Activated T-helper 17 cell treated with anti-CD3 and anti-CD28 coated beads, Interleukin-2, amount 50 U/mL, for 72 hours (primary cell): ENCODE measurements around the gene HBA1. TPM values are rescaled to one million over a fixed set of nuclear protein-coding genes. Genes with fewer than 3 reads are reported as not detected.
A peak's percentile ranks its signal among the peaks of the same experiment; 100 is the strongest.
"Not testable (repeated sequence)": the region's sequence is repeated elsewhere in the genome, so short reads cannot be mapped to it uniquely, and the experiment has no call there.

Experiments
- ATAC-seq: fragments of 150-1000 bp; cut with Tn5 transposase; replicated peaks from 2 replicates; pipeline ENCODE4 v1.10.0; 2021; ENCODE audit warnings: mild to moderate bottlenecking, moderate library complexity
- H3K27ac Mint-ChIP-seq: one replicate; pipeline ENCODE4 v1.8.0; 2022; ENCODE audit warnings: mixed read lengths
- H3K27me3 Mint-ChIP-seq: one replicate; pipeline ENCODE4 v1.8.0; 2022; ENCODE audit warnings: mixed read lengths
- H3K36me3 Mint-ChIP-seq: one replicate; pipeline ENCODE4 v1.8.0; 2022; ENCODE audit warnings: low read depth, mild to moderate bottlenecking, mixed read lengths
- H3K4me1 Mint-ChIP-seq: one replicate; pipeline ENCODE4 v1.8.0; 2022; ENCODE audit warnings: mixed read lengths
- H3K4me3 Mint-ChIP-seq: one replicate; pipeline ENCODE4 v1.8.0; 2022; ENCODE audit warnings: mild to moderate bottlenecking, mixed read lengths
- H3K9me3 Mint-ChIP-seq: one replicate; pipeline ENCODE4 v1.8.0; 2022; ENCODE audit warnings: mixed read lengths
- total RNA-seq, 2 donors: library from RNA; stranded (reverse); gene quantifications; one replicate each; pipeline ENCODE4 v1.2.3, GENCODE V29; 2022

HBA1 gene
- not detected for total RNA-seq

GRCh38 chr16:176477-177382 is at the start of gene HBA1:
Gene HBA1, plus strand, starts transcription at chr16:176680. Its CDS starts 37 bp downstream, at chr16:176717.
- peak within 1 kb of the TSS; percentile 19 for H3K4me3 Mint-ChIP-seq
- ATAC-seq: peak; percentile 32
- H3K36me3 Mint-ChIP-seq, H3K9me3 Mint-ChIP-seq, H3K27ac Mint-ChIP-seq, H3K4me1 Mint-ChIP-seq: not testable (repeated sequence)
- H3K27me3 Mint-ChIP-seq: peaks cover 34% of the 10 kb centered on the region

GRCh38 chr16:129075-129474 is 47.4 kb upstream of the HBA1 start:
- no peak for ATAC-seq
- no peak overlapping the region for H3K27ac Mint-ChIP-seq
- H3K4me3 Mint-ChIP-seq: no peak overlapping the region

GRCh38 chr16:130533-131173 is 45.8 kb upstream of the HBA1 start:
- no peak overlapping the region for H3K4me3 Mint-ChIP-seq
- H3K4me1 Mint-ChIP-seq: no peaks in the 10 kb centered on the region
- peaks cover 5% of the 10 kb centered on the region for H3K36me3 Mint-ChIP-seq
- no peak for ATAC-seq
- no peaks in the 10 kb centered on the region for H3K9me3 Mint-ChIP-seq
- no peak overlapping the region for H3K27ac Mint-ChIP-seq
- H3K27me3 Mint-ChIP-seq: no peaks in the 10 kb centered on the region

More at GRCh38 chr16:129075-129474, 47.4 kb upstream of the HBA1 start:
- H3K9me3 Mint-ChIP-seq: no peaks in the 10 kb centered on the region
- H3K36me3 Mint-ChIP-seq: peaks cover 10% of the 10 kb centered on the region
- no peaks in the 10 kb centered on the region for H3K4me1 Mint-ChIP-seq
- H3K27me3 Mint-ChIP-seq: no peaks in the 10 kb centered on the region

GRCh38 chr16:132120-132519 is 44.4 kb upstream of the HBA1 start:
- no peak for ATAC-seq
- no peak overlapping the region for H3K27ac Mint-ChIP-seq

GRCh38 chr16:133716-134115 is 42.8 kb upstream of the HBA1 start:
- H3K4me3 Mint-ChIP-seq: no peak overlapping the region
- no peak overlapping the region for H3K27ac Mint-ChIP-seq
- H3K9me3 Mint-ChIP-seq: no peaks in the 10 kb centered on the region
- H3K27me3 Mint-ChIP-seq: no peaks in the 10 kb centered on the region
- H3K4me1 Mint-ChIP-seq: no peaks in the 10 kb centered on the region
- ATAC-seq: no peak
- peaks cover 4% of the 10 kb centered on the region for H3K36me3 Mint-ChIP-seq

More at GRCh38 chr16:132120-132519, 44.4 kb upstream of the HBA1 start:
- Mint-ChIP-seq H3K4me1 (no peaks in the 10 kb centered on the region), H3K36me3 (peaks cover 5% of the 10 kb centered on the region), H3K9me3 (no peaks in the 10 kb centered on the region), H3K4me3 (no peak overlapping the region), H3K27me3 (no peaks in the 10 kb centered on the region)

GRCh38 chr16:138049-138417 is 38.4 kb upstream of the HBA1 start:
- peaks cover 5% of the 10 kb centered on the region for H3K36me3 Mint-ChIP-seq
- no peaks in the 10 kb centered on the region for H3K27me3 Mint-ChIP-seq
- H3K4me1 Mint-ChIP-seq: no peaks in the 10 kb centered on the region
- peak overlapping the region; percentile 88 for H3K4me3 Mint-ChIP-seq
- peak; percentile 22 for ATAC-seq
- no peaks in the 10 kb centered on the region for H3K9me3 Mint-ChIP-seq
- peak overlapping the region; percentile 69 for H3K27ac Mint-ChIP-seq

- no peaks in the 10 kb centered on the region for H3K27me3 Mint-ChIP-seq
- no peaks in the 10 kb centered on the region for H3K9me3 Mint-ChIP-seq
- H3K4me3 Mint-ChIP-seq: peak overlapping the region; percentile 53
- H3K4me1 Mint-ChIP-seq: no peaks in the 10 kb centered on the region
- peaks cover 5% of the 10 kb centered on the region for H3K36me3 Mint-ChIP-seq
- no peak overlapping the region for H3K27ac Mint-ChIP-seq
- ATAC-seq: no peak
These were observed 36.2 kb upstream of the HBA1 start for GRCh38 chr16:140175-140857.

- Mint-ChIP-seq H3K4me3 (no peak overlapping the region), H3K4me1 (no peaks in the 10 kb centered on the region), H3K36me3 (peaks cover 5% of the 10 kb centered on the region), H3K27me3 (no peaks in the 10 kb centered on the region), H3K9me3 (no peaks in the 10 kb centered on the region), H3K27ac (no peak overlapping the region)
- no peak for ATAC-seq
These were observed 34.0 kb upstream of the HBA1 start for GRCh38 chr16:142405-142967.

- H3K36me3 Mint-ChIP-seq: peaks cover 5% of the 10 kb centered on the region
- no peaks in the 10 kb centered on the region for H3K4me1 Mint-ChIP-seq
- H3K4me3 Mint-ChIP-seq: no peak overlapping the region
These were observed 33.4 kb upstream of the HBA1 start for GRCh38 chr16:143047-143446.

GRCh38 chr16:143456-143855 is 33.0 kb upstream of the HBA1 start:
- H3K27ac Mint-ChIP-seq: no peak overlapping the region
- peaks cover 4% of the 10 kb centered on the region for H3K36me3 Mint-ChIP-seq
- no peaks in the 10 kb centered on the region for H3K9me3 Mint-ChIP-seq
- H3K4me3 Mint-ChIP-seq: no peak overlapping the region
- no peaks in the 10 kb centered on the region for H3K4me1 Mint-ChIP-seq
- no peak for ATAC-seq
- H3K27me3 Mint-ChIP-seq: no peaks in the 10 kb centered on the region

More at GRCh38 chr16:143047-143446, 33.4 kb upstream of the HBA1 start:
- H3K27ac Mint-ChIP-seq: no peak overlapping the region
- no peak for ATAC-seq
- H3K27me3 Mint-ChIP-seq: no peaks in the 10 kb centered on the region
- no peaks in the 10 kb centered on the region for H3K9me3 Mint-ChIP-seq

- H3K4me1 Mint-ChIP-seq: no peaks in the 10 kb centered on the region
- no peak overlapping the region for H3K4me3 Mint-ChIP-seq
- no peak for ATAC-seq
- H3K9me3 Mint-ChIP-seq: no peaks in the 10 kb centered on the region
- H3K27ac Mint-ChIP-seq: no peak overlapping the region
- peaks cover 4% of the 10 kb centered on the region for H3K27me3 Mint-ChIP-seq
- no peaks in the 10 kb centered on the region for H3K36me3 Mint-ChIP-seq
These were observed 31.7 kb upstream of the HBA1 start for GRCh38 chr16:144797-145252.

GRCh38 chr16:146646-147045 is 29.8 kb upstream of the HBA1 start:
- no peak overlapping the region for H3K4me3 Mint-ChIP-seq
- H3K4me1 Mint-ChIP-seq: no peaks in the 10 kb centered on the region
- no peak for ATAC-seq
- H3K36me3 Mint-ChIP-seq: no peaks in the 10 kb centered on the region
- H3K27me3 Mint-ChIP-seq: peaks cover 4% of the 10 kb centered on the region
- H3K27ac Mint-ChIP-seq: no peak overlapping the region
- no peaks in the 10 kb centered on the region for H3K9me3 Mint-ChIP-seq

- no peaks in the 10 kb centered on the region for H3K9me3 Mint-ChIP-seq
- no peak overlapping the region for H3K4me3 Mint-ChIP-seq
- ATAC-seq: no peak
- H3K36me3 Mint-ChIP-seq: no peaks in the 10 kb centered on the region
- H3K27me3 Mint-ChIP-seq: peaks cover 4% of the 10 kb centered on the region
- H3K27ac Mint-ChIP-seq: no peak overlapping the region
- H3K4me1 Mint-ChIP-seq: no peaks in the 10 kb centered on the region
These were observed 27.3 kb upstream of the HBA1 start for GRCh38 chr16:149024-149660.
